ENCODE data around the gene OAS1.

Gene OAS1

GRCh38 chr12:112967858-112968257, 61.1 kb downstream of the OAS1 start:
- no peak for DNase-seq

All from inflammatory macrophage treated with lipopolysaccharide for 4 hours (primary cell).